ENCODE measurements around the gene C16orf90.
"Not testable (repeated sequence)": the region's sequence is repeated elsewhere in the genome, so short reads cannot be mapped to it uniquely, and the experiment has no call there.

The C16orf90 gene

DNA sequence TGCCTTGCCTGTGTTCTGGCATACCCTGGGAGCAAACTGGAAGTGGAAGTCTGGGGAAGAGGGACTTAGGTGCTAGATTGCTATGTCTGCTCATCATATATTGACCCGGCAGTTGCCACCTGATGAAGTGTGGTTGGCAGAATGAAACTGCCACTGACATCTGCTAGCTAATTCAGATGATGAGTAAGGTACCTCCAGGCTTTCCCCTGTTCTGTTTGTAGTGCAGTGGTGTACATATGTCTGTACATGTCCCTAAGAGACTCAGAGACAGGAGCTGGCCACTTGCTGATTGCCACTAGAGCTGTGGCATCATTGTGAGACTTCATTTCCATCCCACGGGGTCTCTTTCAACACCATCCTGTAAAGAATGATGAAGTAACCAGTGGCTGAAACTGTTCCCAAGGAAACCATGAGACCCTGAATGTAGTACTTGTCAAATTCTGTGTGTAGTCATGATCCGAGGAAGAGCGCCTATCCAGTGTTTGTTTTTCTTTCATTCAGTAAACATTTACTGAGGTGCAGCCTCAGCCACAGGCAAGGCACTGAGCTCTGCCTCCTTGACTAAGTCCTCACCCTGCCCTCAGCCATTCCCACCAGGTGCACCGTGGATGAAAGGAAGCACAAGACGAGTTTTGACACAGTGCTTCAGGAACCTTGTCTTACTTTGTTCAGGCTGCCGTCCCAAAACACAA, 18.7 kb upstream of the C16orf90 start:
- no peak for DNase-seq (ENCODE audit: low spot score)

DNA sequence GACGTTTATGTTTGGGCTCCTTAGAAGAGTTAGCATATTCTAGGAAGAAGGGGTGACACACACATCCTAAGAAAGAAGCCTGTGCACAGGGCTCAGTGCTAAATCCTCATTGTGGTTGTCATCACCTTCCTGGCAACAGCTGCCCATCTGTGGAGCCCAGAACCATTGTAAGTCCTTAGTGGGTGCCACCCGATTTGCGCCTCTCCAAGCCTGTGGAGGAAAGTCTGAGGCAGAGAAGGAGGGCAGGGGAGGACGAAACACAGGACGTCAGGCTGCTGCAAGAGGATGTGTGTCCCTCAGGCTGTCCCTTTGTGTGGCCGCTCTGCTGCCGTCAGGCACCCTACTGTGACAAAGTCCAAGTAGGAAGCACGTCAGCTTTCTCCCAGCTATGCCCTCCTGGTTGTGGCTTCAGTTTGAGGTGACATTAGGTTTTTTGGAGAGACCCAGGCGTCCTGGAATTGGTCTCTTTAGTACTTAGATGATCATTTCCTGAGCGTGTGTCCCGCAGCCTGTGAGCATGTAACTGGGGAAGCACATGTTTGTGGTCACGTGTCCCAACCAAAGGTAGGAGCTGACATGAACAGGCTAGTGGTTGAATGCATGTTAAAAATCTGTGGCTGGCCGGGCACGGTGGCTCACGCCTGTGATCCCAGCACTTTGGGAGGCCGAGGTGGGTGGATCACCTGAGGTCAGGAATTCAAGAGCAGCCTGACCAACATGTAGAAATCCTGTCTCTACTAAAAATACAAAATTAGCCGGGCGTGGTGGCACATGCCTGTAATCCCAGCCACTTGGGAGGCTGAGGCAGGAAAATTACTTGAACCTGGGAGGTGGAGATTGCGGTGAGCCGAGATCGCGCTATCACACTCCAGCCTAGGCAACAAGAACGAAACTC, 16.2 kb upstream of the C16orf90 start:
- no peak for DNase-seq (ENCODE audit: low spot score)

DNA sequence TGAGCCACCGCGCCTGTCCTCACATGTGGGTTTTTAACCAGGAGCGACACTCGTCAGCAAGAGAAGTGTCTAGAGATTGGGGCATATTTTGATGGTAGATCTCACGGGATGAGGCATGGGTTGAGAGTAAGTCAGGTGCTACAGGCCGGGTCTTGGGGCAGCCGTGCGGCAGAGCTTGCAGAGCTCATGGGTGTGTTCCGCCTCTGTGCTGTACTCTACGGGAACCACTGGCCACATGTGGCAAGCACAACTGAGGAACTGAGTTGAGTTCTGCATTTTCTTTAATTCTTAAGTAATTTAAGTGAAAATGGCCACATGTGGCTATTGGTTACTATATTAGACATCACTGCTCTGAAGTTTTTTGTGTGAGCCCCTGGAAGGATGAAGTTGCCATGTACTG, 15.1 kb upstream of the C16orf90 start:
- DNase-seq (ENCODE audit: low spot score), result no peak

DNA sequence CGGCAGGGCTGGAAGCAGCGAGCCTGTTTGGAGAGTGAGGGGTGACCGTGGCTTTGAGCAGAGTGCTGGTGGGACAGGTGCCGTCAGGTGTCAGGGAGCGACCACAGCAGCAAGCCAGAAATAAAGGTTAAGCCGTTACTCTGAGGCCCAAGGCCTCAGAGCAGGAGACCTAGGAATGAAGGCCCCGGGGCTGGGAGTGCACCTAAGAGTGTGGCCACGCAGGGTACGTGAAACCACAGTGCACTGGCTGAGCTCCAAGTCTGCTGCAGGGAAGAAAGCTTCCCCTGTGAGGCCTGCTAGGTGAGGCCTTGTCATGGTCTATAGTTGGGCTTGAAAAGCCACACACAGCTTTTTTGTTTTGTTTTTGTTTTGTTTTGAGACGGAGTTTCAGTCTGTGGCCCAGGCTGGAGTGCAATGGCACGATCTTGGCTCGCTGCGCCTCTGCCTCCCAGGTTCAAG, 14.2 kb upstream of the C16orf90 start:
- DNase-seq (ENCODE audit: low spot score), result no peak

DNA sequence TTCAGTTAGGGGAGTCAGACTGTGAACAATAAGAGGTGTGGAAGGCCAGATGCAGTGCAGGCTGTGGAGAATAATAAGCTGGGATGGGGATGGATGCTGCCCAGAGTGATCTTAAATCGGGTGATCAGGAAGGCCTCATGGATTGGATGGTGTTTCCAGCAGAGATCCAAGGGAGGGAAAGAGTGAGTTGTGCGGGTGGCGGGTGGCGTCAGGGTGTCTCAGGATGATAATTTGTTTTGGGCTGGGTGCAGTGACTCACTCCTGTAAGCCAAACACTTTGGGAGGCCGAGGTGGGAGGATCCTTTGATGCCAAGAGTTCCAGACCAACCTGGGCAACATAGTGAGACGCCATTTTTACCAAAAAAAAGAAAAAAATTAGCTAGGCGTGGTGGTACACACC, 13.4 kb upstream of the C16orf90 start:
- no peak for DNase-seq (ENCODE audit: low spot score)

DNA sequence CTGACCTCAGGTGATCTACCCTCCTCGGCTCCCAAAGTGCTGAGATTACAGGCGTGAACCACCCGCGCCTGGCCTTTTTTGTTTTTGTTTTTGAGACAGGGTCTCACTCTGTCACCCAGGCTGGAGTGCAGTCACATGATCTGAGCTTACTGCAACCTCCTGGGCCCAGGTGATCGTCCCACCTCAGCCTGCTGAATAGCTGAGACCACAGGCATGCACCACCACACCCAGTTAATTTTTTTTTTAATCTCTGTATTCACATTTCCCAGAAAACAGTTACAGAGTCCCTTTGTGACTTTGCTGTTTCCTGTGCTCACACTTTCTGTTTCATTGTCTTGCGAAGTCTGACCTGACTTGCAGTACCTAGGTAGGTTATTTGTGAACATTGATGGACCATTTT, 8.2 kb upstream of the C16orf90 start:
- no peak for DNase-seq (ENCODE audit: low spot score)

DNA sequence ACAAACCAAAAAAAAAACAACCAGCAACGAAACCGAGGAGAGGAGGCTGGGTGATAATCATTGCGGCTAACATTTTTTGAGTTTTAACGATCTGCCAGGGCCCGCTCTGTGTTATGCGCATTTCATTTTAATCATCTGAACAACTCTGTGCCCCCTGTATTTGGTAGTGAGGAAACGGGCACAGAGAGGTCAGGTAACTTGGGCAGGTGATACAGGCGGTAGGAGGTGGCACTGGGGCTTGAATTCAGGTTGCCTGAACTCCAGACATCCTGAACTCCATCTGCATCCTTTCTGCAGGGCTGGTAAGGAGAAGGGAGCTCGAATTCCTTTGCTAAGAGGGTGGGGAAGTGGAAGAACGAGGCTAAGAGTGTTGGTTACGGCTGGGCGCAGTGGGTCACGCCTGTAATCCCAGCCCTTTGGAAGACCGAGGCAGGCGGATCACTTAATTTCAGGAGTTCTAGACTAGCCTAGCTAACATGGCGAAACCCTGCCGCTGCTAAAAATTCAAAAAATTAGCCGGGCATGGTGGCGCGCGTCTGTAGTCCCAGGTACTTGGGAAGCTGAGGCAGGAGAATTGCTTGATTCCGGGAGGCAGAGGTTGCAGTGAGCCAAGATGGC, 6.6 kb upstream of the C16orf90 start:
- no peak for DNase-seq (ENCODE audit: low spot score)

DNA sequence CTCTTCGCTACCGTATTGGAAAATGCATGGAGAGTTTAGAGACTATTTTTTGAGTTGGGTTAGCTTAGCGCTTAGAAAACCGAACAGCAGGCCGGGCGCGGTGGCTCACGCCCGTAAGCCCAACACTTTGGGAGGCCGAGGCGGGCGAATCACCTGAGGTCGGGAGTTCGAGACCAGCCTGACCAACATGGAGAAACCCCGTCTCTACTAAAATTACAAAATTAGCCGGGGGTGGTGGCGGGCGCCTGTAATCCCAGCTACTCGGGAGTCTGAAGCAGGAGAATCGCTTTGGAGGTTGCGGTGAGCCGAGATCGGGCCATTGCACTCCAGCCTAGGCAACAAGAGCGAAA, 6.1 kb upstream of the C16orf90 start:
- DNase-seq (ENCODE audit: low spot score), result not testable (repeated sequence)

DNA sequence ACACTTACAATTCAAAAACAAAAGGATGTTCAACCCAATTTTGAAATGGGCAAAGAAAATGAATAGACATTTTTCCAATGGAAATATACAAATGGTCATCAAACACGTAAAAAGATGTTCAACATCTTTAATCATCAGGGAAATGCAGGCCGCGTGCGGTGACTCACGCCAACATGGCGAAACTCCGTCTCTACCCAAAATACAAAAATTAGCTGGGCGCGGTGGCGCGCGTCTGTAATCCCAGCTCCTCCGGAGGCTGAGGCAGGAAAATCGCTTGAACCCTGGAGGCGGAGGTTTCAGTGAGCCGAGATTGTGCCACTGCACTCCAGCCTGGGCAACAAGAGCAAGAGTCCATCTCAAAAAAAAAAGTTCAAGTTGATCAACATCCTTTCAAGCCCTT, 3.7 kb upstream of the C16orf90 start:
- no peak for DNase-seq (ENCODE audit: low spot score)

DNA sequence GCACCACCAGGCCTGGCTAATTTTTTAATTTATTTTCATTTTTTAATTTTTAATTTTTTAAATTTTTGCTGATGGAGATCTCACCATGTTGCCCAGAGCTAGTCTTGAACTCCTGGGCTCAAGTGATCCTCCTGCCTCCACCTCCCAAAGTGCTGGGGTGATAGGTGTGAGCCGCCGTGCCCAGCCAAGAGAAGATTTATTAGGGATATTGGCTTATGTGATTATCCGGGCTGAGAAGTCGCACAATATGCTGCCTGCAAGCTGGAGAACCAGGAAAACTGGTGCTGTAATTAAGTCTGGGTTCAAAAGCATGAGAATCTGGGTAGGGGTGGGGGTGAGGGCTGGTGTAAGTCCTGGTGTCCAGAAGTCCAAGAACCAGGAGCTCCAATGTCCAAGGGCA, 2.5 kb upstream of the C16orf90 start:
- DNase-seq (ENCODE audit: low spot score), result no peak

DNA sequence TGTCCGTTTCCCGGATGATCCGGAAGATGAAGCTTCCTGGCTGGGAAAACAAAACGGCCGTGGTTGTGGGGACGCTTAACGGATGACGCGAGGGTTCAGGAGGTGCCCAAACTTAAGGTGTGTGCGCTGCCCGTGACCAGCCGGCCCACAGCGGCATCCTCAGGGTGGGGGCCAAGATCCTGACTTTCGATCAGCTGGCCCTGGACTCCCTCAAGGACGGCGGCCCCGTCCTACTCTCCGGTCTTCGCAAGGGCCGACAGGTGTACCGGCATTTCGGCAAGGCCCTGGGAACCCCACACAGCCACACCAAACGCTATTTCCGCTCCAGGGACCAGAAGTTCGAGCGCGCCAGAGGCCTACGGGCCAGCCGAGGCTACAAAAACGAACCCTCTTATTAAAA, 1.1 kb upstream of the C16orf90 start:
- DNase-seq (ENCODE audit: low spot score), result no peak

DNA sequence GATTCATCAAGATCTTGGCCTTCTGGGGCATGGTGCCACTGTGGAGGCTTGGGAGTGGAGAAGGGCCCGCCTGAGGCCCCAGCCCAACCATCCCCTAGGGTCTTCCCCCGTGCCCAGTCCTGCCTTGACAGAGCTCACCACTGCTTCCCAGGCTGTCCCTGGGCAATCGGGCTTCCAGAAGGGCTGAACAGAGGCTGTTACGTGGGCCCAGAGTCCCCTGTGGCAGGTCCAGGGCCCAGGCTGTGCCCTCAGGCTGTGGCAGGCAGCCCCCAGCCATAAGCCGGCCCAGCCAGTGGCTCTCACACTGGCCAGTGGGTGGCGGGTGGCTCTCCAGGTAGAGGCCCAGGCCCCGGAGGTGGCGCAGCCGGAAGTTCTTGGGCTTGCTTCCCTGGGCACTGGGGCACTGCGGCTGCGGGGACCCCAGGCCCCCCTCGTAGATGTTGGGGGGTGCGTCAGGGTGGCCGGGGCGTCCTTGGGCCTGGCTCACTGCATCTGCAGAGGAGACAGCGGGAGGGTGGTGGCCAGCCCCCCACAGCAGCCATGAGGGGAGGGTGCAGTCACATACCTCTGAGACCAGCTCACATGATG, 809 bp downstream of the C16orf90 start:
- peak; percentile 55 for DNase-seq (ENCODE audit: low spot score)

DNA sequence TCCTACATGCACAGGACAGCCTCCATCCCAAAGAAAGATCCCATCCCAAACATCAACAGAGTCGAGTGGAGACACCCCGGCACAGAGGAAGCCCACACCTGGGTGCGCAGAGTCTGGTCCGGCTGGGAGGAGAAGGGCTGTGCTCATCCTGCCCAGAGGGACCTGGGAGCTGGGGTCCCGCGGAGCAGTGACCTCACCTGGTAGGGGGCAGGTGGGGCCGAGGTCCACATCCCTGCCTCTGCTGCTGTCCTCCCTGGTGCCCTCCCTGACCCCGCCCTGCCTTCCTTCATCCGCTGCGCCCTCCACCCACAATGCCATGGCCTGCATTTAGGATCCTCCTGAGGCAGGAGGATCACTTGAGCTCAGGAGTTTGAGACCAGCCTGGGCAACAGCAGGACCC, 2.9 kb downstream of the C16orf90 start:
- DNase-seq (ENCODE audit: low spot score), result no peak

DNA sequence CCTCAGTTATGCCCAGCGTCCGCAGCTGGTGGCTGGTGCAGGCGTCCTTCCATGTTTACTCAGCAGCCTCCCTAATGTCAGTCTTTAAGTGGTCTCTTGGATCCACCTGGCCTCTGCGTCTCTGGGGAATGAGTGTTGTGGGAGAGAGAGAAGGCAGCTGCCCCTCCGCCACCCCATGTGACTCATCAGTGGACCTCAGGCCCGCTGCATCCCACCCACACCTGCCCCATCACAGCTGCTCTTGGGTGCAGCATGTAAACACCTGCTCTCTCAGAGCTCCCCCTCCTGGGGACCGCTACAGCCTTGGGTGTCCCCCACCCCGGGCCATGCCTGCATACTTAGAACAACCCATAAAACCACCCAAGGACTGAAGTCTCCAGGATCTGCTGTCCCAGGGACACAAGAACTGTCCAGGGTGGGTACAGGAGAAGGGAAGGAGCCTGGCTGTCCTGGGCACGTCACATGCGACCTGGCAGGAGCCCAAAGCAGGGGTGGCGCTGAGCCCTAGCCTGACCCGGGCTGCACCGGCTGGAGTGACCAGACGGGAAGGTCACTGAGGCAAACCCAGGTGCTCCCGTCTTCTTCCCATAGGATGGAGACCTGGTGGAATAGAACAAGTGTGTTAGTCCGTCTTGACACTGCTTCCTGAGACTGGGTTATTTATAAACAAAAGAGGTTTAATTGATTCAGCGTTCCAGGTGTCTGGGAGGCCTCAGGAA, 4.2 kb downstream of the C16orf90 start:
- DNase-seq (ENCODE audit: low spot score), result no peak

DNA sequence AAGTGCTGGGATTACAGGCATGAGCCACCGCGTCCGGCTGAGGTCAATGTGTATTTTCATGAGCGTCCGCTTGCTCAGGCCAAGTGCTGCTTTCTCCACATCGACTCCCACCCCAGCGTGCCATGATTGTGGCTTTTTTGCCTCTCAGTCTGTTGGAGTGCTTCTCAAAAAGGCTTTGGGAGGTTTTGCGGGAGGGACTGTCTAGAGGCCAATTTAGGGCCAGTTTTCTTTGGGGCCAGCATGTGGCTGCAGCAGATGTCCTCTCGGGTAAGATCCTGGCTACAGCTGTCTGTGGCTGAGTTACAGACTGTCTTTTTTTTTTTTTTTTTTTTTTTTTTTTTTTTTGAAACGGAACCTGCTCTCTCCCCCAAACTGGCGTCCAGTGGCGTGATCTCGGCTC, 6.5 kb downstream of the C16orf90 start:
- no peak for DNase-seq (ENCODE audit: low spot score)

DNA sequence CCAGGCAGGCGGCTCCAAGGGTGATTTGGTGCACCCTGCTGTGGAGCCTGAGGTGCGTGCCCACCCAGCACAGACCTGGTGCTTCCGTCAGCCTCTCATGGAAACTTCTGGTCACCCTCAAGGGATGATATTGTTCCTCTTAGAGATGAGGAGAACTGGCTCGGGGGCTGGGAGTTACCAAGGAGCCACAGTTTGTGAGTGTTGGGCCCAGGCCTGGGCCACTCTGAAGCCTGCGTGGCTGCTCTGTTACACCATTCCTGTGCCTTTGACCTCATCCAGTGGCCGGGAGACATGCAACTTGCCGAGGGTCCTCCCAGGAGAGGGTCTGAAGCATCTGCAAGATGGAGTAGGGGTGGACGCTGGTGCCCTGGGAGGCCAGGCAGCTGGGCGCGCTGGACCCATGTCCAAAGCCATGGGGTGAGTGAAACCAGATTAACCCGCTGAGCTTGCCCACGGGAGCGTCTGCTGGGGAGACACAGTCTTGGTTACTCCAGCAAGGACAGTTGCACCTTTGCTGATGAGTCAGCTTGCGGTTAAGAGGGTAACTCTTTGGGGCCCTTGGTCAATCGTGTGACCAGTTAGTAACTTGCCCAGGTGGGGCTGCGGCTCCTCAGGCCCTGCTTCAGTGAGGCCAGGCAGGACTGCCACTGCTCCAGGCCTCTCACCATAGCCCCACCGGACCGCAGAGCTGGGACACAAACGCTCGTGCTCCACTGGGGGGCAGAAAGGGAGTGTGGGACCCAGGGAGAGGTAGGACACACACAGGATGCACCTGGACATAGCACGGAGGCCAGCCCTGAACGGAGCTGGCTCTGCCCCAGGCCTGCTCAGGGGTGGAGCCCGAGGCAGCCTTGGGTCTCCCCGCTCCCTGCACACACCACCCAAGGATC, 7.5 kb downstream of the C16orf90 start:
- DNase-seq (ENCODE audit: low spot score), result no peak

DNA sequence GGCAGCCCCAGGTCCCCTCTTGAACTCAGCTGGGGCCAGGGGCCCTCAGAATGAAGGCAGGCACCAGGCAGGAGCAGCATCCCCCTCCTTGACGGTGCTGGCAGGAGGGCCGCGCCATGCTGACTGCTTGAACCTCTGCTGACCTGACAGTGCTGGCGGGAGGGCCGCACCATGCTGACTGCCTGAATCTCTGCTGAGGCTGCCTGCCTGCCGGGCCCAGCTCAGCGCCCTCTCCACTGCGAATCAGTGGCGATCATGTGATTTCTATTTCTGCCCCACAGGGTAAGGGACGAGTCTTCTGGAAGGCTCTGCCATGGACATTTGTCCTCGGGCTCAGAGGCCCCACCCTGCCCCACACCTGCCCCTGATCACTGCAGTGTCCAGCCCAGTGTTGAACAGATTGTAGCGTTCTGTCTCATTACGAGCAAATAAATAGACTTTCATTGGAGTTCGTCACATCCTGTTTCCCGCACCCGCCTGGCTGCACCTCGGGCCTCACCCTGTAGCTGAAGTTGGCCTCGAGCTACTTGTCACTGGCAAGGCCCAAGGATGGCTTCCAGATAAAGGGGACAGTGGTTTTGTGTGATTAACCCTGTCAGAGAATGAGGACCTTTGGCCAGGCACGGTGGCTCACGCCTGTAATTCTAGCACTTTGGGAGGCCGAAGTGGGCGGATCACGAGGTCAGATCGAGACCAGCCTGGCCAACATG, 8.6 kb downstream of the C16orf90 start:
- DNase-seq (ENCODE audit: low spot score), result no peak

DNA sequence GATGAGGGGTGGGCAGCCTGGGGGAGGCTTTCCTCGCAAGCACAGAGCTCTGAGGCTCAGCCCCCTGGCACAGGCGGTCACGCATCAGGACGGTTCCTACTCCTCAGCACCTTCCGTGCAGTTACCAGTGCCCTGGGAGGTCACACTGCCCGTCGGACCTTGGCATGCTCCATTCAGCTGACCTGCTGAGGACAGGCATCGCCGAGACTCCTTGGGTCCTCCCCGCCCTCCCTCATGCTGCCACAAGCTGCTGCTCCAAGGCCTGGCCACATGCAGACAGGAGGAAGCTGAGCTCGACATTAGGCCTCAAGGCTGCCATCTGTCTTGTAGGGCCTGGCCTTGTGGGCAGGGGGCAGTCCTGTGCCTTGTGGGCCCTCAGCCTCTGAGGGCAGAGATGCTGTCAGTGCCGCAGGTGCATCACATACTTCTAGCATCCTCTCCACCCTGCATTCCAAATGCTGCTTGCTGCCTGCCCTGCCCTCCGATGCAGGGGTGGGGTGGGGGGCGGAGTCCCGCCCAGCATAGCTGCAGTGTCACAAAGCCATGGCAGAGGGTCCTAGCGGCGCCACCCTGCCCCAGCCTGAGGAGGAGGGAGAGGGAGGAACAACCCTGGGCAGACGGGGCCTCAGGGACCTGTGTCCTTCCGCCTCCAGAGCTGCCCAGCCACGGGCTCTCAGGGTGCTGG, 9.3 kb downstream of the C16orf90 start:
- no peak for DNase-seq (ENCODE audit: low spot score)

DNA sequence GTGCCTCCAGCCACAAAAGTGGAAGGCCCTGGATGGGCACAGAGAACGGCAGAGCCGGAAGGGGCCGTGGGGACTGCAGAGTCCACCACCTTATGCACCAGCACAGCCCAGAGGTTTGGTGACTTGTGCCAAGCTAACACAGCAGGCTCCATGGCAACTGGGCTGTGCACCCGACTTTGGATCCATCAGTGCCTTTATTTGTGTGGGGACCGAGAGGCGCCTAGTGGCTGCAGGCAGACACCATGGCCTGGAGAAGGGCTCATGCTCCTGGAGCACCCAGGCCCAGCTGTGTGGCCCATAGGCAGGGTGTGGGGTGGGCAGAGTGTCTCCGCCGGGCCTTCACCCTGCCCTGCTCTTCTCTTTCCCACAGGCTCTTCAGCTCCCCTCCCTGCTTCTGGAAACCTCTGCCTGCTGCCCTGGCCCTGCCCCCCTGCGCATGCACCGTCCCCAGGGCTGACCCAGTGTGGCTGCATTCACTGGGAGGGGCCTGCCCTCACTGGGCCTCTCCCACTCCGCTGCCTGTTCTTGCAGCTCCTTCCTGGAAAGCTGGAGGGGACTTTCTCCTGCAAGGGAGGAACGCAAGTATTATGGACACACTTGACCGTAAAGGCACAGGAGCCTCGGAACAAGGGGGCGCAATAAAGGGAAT, 10.1 kb downstream of the C16orf90 start:
- no peak for DNase-seq (ENCODE audit: low spot score)
